ENCODE results near the gene DNASE1. TPM values are rescaled to one million over a fixed set of nuclear protein-coding genes. Genes with fewer than 3 reads are reported as not detected.

The DNASE1 gene
- total RNA-seq, 1 donor from 2014 or later = 6.8 TPM

DNA sequence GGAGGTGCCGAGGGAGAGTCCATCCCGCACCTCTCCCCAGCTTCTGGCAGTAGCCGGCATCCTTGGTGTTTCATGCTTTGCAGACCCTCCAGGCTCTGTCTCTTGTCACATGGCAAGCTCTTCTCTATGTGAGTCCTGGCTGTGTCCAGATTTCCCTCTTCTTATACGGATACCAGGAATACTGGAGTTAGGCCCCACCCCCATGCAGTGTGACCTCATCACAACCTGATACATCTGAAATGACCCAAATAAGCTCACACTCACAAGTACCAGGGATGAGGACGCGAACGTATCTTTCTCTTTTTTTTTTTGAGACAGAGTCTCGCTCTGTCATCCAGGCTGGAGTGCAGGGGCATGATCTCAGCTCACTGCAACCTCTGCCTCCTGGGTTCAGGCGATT, 39.6 kb downstream of the DNASE1 start:
- H3K36me3 ChIP-seq (ENCODE audit: control insufficient read depth, insufficient read depth, low read length) = peaks cover 2% of the 10 kb centered on the region
- no peak overlapping the region for H3K4me3 ChIP-seq (ENCODE audit: low read depth, low read length)
- DNase-seq (ENCODE audit: low read depth) = no peak
- H3K27me3 ChIP-seq (ENCODE audit: control insufficient read depth, insufficient read depth, low read length) = no peaks in the 10 kb centered on the region
- TF ChIP-seq, protein P1, sequence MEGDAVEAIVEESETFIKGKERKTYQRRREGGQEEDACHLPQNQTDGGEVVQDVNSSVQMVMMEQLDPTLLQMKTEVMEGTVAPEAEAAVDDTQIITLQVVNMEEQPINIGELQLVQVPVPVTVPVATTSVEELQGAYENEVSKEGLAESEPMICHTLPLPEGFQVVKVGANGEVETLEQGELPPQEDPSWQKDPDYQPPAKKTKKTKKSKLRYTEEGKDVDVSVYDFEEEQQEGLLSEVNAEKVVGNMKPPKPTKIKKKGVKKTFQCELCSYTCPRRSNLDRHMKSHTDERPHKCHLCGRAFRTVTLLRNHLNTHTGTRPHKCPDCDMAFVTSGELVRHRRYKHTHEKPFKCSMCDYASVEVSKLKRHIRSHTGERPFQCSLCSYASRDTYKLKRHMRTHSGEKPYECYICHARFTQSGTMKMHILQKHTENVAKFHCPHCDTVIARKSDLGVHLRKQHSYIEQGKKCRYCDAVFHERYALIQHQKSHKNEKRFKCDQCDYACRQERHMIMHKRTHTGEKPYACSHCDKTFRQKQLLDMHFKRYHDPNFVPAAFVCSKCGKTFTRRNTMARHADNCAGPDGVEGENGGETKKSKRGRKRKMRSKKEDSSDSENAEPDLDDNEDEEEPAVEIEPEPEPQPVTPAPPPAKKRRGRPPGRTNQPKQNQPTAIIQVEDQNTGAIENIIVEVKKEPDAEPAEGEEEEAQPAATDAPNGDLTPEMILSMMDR (IDR thresholded peaks at IDR 0.05; ENCODE audit: insufficient read depth, low read length, severe bottlenecking) = no peak
- FAIRE-seq = no peak

DNA sequence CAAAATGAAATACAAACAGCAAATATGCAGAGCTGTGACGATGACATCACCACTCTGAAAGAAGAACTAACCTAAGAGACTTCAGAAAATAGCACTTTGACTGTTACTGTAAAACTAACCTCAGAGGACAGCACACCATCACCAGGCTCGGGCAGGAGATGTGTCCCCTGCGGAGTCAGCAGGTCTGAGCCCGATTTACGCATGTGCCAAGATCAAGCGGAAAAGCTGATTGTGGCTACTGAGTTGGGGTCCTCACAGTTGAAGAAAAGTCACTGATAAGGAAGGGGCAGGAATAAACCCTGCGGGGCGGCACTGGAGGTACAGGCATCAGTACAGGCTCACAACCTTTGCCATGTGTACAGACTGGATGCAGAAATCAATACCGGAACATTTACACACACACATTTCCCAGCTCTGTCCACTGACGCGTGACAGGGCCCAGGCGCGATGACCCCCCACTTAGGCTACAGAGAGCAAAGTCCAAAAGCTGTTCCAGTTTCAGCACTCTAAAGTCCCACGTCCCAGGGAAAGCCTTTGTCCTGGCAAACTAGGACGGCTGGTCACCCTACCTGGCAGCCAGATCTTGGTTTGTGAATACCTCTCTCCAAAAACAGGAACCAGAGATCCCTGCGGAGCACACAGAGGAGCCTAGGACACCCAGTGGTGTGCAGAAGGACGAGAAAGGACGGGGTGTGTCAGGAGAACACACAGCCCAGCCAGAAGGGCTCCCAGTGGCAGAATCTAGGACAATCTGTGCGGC, 41.3 kb downstream of the DNASE1 start:
- Histone ChIP-seq H3K4me3 (ENCODE audit: low read depth, low read length) (no peak overlapping the region), H3K27me3 (ENCODE audit: control insufficient read depth, insufficient read depth, low read length) (no peaks in the 10 kb centered on the region), H3K36me3 (ENCODE audit: control insufficient read depth, insufficient read depth, low read length) (peaks cover 2% of the 10 kb centered on the region)
- DNase-seq (ENCODE audit: low read depth) = no peak
- TF ChIP-seq, protein P1 (IDR thresholded peaks at IDR 0.05; ENCODE audit: insufficient read depth, low read length, severe bottlenecking) = no peak
- FAIRE-seq = no peak

DNA sequence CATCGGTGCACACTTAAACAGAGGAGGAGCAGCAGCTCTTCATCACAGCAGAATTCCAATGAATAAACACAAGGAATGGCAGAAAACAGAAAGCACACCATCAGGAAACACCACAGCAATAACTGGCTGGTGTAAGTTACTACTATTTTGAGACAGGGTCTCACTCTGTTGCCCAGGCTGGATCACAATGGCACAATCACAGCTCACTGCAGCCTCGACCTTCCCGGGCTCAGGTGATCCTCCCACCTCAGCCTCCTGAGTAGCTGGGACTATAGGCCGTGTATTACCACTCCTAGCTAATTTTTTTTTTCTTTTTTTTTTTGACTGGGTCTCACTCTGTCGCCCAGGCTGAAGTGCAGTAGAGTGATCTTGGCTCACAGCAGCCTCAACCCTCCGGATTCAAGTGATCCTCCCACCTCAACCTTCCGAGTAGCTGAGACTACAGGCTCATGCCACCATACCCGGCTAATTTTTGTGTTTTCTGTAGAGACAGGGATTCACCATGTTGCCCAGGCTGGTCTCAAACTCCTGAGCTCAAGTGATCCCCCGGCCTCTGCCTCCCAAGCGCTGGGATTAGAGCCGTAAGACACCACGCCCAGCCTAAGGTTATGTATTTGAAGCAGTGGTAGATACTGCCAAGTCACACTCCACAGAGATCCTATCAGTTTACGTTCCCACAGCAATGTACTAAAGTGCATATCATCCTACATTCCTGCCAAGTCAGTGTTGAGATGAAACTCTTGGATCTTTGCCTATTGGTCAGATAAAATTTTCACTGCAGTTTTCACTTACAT, 42.1 kb downstream of the DNASE1 start:
- DNase-seq (ENCODE audit: low read depth) (no peak), FAIRE-seq (no peak)
- no peaks in the 10 kb centered on the region for H3K27me3 ChIP-seq (ENCODE audit: control insufficient read depth, insufficient read depth, low read length)
- H3K36me3 ChIP-seq (ENCODE audit: control insufficient read depth, insufficient read depth, low read length) = peaks cover 2% of the 10 kb centered on the region
- H3K4me3 ChIP-seq (ENCODE audit: low read depth, low read length) = no peak overlapping the region
- TF ChIP-seq, protein P1 (IDR thresholded peaks at IDR 0.05; ENCODE audit: insufficient read depth, low read length, severe bottlenecking) = no peak

DNA sequence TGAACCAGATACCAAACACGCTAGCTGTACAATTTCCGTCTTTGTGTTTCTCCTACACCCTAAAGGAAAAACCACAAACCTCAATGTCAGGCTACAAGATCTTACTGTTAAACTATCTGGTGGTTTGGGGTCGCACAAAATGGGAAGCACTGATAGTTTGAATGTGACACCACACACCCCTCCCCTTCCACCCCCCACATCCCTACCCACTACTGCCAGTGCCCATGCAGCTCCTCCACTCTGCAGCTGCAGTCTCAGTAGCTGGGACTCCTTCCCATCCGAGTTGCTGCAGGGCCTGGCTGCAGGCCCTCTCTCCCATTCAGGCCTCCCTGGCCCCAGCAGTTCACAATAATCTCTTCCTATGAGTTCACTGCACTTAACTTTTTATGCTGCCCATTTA, 44.5 kb downstream of the DNASE1 start:
- H3K27me3 ChIP-seq (ENCODE audit: control insufficient read depth, insufficient read depth, low read length) = no peaks in the 10 kb centered on the region
- FAIRE-seq = no peak
- no peak for DNase-seq (ENCODE audit: low read depth)
- TF ChIP-seq, protein P1 (IDR thresholded peaks at IDR 0.05; ENCODE audit: insufficient read depth, low read length, severe bottlenecking) = no peak
- H3K4me3 ChIP-seq (ENCODE audit: low read depth, low read length) = no peak overlapping the region
- peaks cover 3% of the 10 kb centered on the region for H3K36me3 ChIP-seq (ENCODE audit: control insufficient read depth, insufficient read depth, low read length)

DNA sequence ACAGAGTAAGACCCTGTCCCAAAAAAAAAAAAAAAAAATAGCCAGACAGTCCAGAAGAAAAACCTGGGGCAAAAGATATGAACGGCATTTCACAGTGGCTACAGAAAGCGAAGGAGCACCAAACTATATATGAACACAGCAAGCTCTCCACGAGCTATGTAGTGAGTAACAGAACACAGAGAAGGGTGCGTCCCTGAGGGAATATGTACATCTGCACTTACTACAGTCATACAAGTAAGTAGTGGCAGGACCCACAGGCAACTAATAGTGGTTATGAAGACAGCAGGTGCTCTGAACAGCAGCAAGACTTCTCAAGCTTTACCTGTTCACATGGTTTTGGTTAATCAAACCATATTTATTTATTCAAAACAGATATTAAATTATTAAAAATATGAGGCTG, 47.0 kb downstream of the DNASE1 start:
- TF ChIP-seq, protein P1 (IDR thresholded peaks at IDR 0.05; ENCODE audit: insufficient read depth, low read length, severe bottlenecking) = no peak
- FAIRE-seq = no peak
- Histone ChIP-seq H3K27me3 (ENCODE audit: control insufficient read depth, insufficient read depth, low read length) (no peaks in the 10 kb centered on the region), H3K36me3 (ENCODE audit: control insufficient read depth, insufficient read depth, low read length) (peaks cover 2% of the 10 kb centered on the region), H3K4me3 (ENCODE audit: low read depth, low read length) (no peak overlapping the region)
- DNase-seq (ENCODE audit: low read depth) = no peak
